AG09309 (cell line): Measurements from ENCODE around the gene RAPGEF1.

Source experiments
- DNase-seq: peaks from one replicate; pipeline ENCODE4 v3.0.0-alpha.2; 2010; ENCODE audit warnings: low read depth
- H3K4me3 ChIP-seq: 2 replicates; pipeline ENCODE4 v1.5.1; 2011; ENCODE audit warnings: mild to moderate bottlenecking, low read depth, low read length, moderate library complexity; ENCODE audit not compliant: control insufficient read depth
- TF ChIP-seq, protein P1 (sequence below): IDR thresholded peaks from 2 replicates; pipeline ENCODE4 v1.5.1; 2011; ENCODE audit warnings: mild to moderate bottlenecking, low read depth, low read length, inconsistent platforms; ENCODE audit not compliant: insufficient read depth, control insufficient read depth; ENCODE audit errors: missing control alignments

Gene RAPGEF1

DNA sequence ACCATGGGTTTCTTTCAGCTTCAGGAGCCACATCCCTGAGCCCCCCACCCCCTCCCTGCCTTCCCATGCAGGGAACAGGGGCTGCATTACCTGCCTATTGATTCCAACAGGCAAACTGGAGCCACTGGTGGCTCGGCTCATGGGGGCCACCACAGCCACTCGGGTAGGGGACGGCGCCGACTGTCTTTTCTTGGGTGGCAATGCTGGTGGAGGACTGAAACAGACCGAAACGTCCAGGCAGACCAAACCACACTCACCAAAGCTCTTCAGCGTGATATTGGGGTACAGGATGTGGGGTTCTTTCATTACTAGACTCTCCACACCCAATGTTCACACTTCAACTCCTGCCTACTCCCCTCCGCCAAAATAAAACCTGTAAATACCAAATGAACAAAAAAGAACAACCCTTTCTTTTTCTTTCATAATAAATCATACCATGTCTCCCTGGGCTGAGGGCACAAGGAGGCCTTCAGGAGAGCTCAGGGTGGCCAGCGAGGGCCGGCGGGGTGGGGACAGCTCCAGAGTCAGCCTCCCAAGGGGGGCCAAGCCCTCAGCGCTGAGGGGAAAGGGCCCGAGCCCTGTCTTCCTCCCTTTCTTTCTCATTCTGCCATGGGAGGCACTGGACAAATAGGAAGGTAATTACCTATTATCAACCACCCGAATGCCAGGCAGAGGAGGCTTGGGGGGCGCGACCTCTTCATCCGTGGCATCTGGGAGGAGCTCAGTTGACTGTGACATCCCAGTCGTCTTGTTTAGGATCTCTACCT is 111.2 kb downstream of the RAPGEF1 start:
- TF ChIP-seq, protein P1, sequence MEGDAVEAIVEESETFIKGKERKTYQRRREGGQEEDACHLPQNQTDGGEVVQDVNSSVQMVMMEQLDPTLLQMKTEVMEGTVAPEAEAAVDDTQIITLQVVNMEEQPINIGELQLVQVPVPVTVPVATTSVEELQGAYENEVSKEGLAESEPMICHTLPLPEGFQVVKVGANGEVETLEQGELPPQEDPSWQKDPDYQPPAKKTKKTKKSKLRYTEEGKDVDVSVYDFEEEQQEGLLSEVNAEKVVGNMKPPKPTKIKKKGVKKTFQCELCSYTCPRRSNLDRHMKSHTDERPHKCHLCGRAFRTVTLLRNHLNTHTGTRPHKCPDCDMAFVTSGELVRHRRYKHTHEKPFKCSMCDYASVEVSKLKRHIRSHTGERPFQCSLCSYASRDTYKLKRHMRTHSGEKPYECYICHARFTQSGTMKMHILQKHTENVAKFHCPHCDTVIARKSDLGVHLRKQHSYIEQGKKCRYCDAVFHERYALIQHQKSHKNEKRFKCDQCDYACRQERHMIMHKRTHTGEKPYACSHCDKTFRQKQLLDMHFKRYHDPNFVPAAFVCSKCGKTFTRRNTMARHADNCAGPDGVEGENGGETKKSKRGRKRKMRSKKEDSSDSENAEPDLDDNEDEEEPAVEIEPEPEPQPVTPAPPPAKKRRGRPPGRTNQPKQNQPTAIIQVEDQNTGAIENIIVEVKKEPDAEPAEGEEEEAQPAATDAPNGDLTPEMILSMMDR: no peak
- no peak for DNase-seq
- H3K4me3 ChIP-seq: no peak overlapping the region

- no peak overlapping the region for H3K4me3 ChIP-seq
- TF ChIP-seq, protein P1: no peak
- DNase-seq: peak; percentile 67
Measured at GRCh38 chr9:131627648-131628458, 112.0 kb downstream of the RAPGEF1 start.

- DNase-seq: no peak
- TF ChIP-seq, protein P1: no peak
- no peak overlapping the region for H3K4me3 ChIP-seq
Measured at GRCh38 chr9:131627326-131627647, 112.6 kb downstream of the RAPGEF1 start.

- TF ChIP-seq, protein P1: no peak
- DNase-seq: no peak
Measured at GRCh38 chr9:131625790-131626670, 113.8 kb downstream of the RAPGEF1 start.

DNA sequence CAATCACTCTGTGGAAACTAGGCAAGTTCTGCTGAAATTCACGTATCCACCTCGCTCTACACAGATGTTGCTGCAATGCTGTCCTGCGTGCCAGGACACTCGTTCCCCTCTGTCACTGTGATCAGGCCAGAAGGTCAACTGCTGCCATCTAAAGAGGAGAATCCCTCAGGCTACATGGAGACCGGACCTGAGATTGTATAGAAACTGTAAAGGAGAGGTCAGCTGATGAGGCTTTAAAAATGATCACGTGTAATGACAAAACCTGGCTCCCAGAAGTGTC is 114.4 kb downstream of the RAPGEF1 start:
- TF ChIP-seq, protein P1: no peak
- H3K4me3 ChIP-seq: no peak overlapping the region
- no peak for DNase-seq

More at GRCh38 chr9:131625790-131626670, 113.8 kb downstream of the RAPGEF1 start:
- H3K4me3 ChIP-seq: no peak overlapping the region
